Endothelial cell of umbilical vein (primary cell): ENCODE results near the gene SLC9A9. TPM values are rescaled to one million over a fixed set of nuclear protein-coding genes. Genes with fewer than 3 reads are reported as not detected.

Experiments used
- BruUV-seq: library from RNA; stranded (reverse); fragments of 400-500 nt; replicated peaks from 2 replicates; lab custom pipeline; 2021; lab: Mats Ljungman, UMichigan
- CTCF ChIA-PET: fragments of 300-600, 350-600 bp; sonication (Branson Sonifier 250); formaldehyde crosslinking; loops from one replicate; lab custom pipeline; 2021; ENCODE audit warnings: antibody characterized with exemption, inconsistent platforms; lab: Charles Lee
- POLR2A ChIA-PET: fragments of 300-600, 350-600 bp; sonication (Branson Sonifier 250); formaldehyde crosslinking; loops from one replicate; lab custom pipeline; 2021; ENCODE audit warnings: antibody characterized with exemption, inconsistent platforms; lab: Charles Lee
- DNase-seq: peaks from one replicate; pipeline ENCODE4 v3.0.0-alpha.2; 2011; ENCODE audit warnings: low read depth, low spot score
- FAIRE-seq: peaks from 2 replicates; lab custom pipeline; 2011; peaks lifted over from hg19 to GRCh38; lab: Jason Lieb, UNC
- H2AFZ ChIP-seq: 2 replicates; pipeline ENCODE4 v1.6.0; 2012; ENCODE audit warnings: low read depth, low read length, control low read depth, inconsistent platforms
- H3K27ac ChIP-seq: 2 replicates; pipeline ENCODE4 v1.5.1; 2011; ENCODE audit warnings: low read depth, mild to moderate bottlenecking, control low read depth, low read length, moderate library complexity; ENCODE audit not compliant: insufficient read depth
- H3K27me3 ChIP-seq, 2 experiments: 2 replicates each; pipeline versions ENCODE4 v1.6.0 to v1.6.1; 2011; ENCODE audit warnings: low read length in 2 of 2, mixed read lengths in 1 of 2; ENCODE audit not compliant: control insufficient read depth in 2 of 2, insufficient read depth in 2 of 2
- H3K36me3 ChIP-seq, 2 experiments: 2 replicates in 1 of 2; 3 replicates in 1 of 2; pipeline ENCODE4 v1.5.1; 2011; ENCODE audit warnings: low read length in 2 of 2, mild to moderate bottlenecking in 1 of 2, moderate library complexity in 1 of 2; ENCODE audit not compliant: control insufficient read depth in 2 of 2, insufficient read depth in 2 of 2; ENCODE audit errors: extremely low read depth in 1 of 2
- H3K4me1 ChIP-seq: 3 replicates; pipeline ENCODE4 v1.5.1; 2011; ENCODE audit warnings: mild to moderate bottlenecking, low read length; ENCODE audit not compliant: control insufficient read depth, insufficient read depth; ENCODE audit errors: extremely low read depth
- H3K4me2 ChIP-seq: 2 replicates; pipeline ENCODE4 v1.6.1; 2011; ENCODE audit warnings: low read length, control low read depth, mixed read lengths; ENCODE audit not compliant: insufficient read depth
- H3K4me3 ChIP-seq, 3 experiments: fragments of 200-600 bp in 1 of 3; sonication (generic), shearing (Covaris generic) in 1 of 3; replicated peaks in 1 of 3; 2 replicates each; pipeline ENCODE4 v1.5.1; 2011 to 2016; ENCODE audit warnings: control low read depth in 3 of 3, low read length in 3 of 3, mild to moderate bottlenecking in 2 of 3, inconsistent platforms in 1 of 3, low read depth in 1 of 3, moderate library complexity in 1 of 3; ENCODE audit not compliant: insufficient read depth in 1 of 3
- H3K79me2 ChIP-seq: 2 replicates; pipeline ENCODE4 v1.6.0; 2012; ENCODE audit warnings: low read length, inconsistent platforms; ENCODE audit not compliant: control insufficient read depth, insufficient read depth
- H3K9ac ChIP-seq: replicated peaks from 2 replicates; pipeline ENCODE3; 2011; ENCODE audit warnings: low read length, control low read depth; ENCODE audit not compliant: insufficient read depth; ENCODE audit errors: extremely low read depth
- H3K9me1 ChIP-seq: replicated peaks from 3 replicates; pipeline ENCODE4 v1.6.0; 2011; ENCODE audit warnings: mild to moderate bottlenecking, low read length; ENCODE audit not compliant: control insufficient read depth, insufficient read depth; ENCODE audit errors: extremely low read depth
- H3K9me3 ChIP-seq: replicated peaks from 2 replicates; pipeline ENCODE4 v1.5.1; 2012; ENCODE audit warnings: low read length, inconsistent platforms; ENCODE audit not compliant: control insufficient read depth, insufficient read depth
- H4K20me1 ChIP-seq: replicated peaks from 2 replicates; pipeline ENCODE3; 2011; ENCODE audit warnings: mild to moderate bottlenecking, low read length; ENCODE audit not compliant: control insufficient read depth, insufficient read depth; ENCODE audit errors: extremely low read depth
- EZH2 ChIP-seq: IDR thresholded peaks from 2 replicates; pipeline ENCODE4 v1.6.1; 2012; ENCODE audit warnings: borderline replicate concordance, low read depth, mild to moderate bottlenecking, moderate library complexity, low read length, inconsistent platforms; ENCODE audit not compliant: severe bottlenecking
- FOS ChIP-seq: IDR thresholded peaks from 2 replicates; pipeline ENCODE4 v1.6.1; 2011; ENCODE audit warnings: mild to moderate bottlenecking, low read length, moderate library complexity, borderline replicate concordance; ENCODE audit not compliant: insufficient read depth
- GATA2 ChIP-seq: IDR thresholded peaks from 2 replicates; pipeline ENCODE4 v1.7.0; 2011; ENCODE audit warnings: low read depth, mild to moderate bottlenecking, moderate library complexity, mixed read lengths, low read length; ENCODE audit not compliant: insufficient read length, insufficient read depth
- JUN ChIP-seq: IDR thresholded peaks from 2 replicates; pipeline ENCODE4 v1.6.1; 2011; ENCODE audit warnings: borderline replicate concordance, low read depth; ENCODE audit not compliant: insufficient read length, insufficient read depth
- MYC ChIP-seq: IDR thresholded peaks from one replicate; pipeline ENCODE4 v1.6.1; 2011; ENCODE audit warnings: mild to moderate bottlenecking, low read depth, low read length
- POLR2A ChIP-seq: IDR thresholded peaks from 2 replicates; pipeline ENCODE4 v1.6.1; 2012; ENCODE audit warnings: low read depth, mild to moderate bottlenecking, control low read depth, low read length
- POLR2AphosphoS5 ChIP-seq: IDR thresholded peaks from 2 replicates; pipeline ENCODE4 v1.6.1; 2012; ENCODE audit warnings: low read depth, mild to moderate bottlenecking, control low read depth, low read length, moderate library complexity; ENCODE audit not compliant: insufficient read depth
- dilution Hi-C: fragments of 300-500 bp; cut with MboI; formaldehyde crosslinking; loops from one replicate; pipeline ENCODE4 v1.15.0; 2019; ENCODE audit warnings: low sequenced_read_pairs; ENCODE audit not compliant: extremely low pct_ligation_motif_present
- intact Hi-C: fragments of 100-400 bp; cut with micrococcal nuclease; formaldehyde crosslinking; loops from one replicate; pipeline ENCODE4 v1.10.0; 2022
- polyA plus RNA-seq, 4 experiments: library from polyadenylated mRNA; depleted of rRNA in 3 of 4; stranded (reverse) in 3 of 4; unstranded in 1 of 4; fragments of >200 nt; gene quantifications; 2 replicates each; pipeline versions ENCODE4 v1.2.1 to v1.2.3, GENCODE V29; 2011 to 2012; ENCODE audit warnings: missing spikeins in 1 of 4
- total RNA-seq: library from RNA; stranded (reverse); gene quantifications from 2 replicates; pipeline ENCODE4 v1.2.3, GENCODE V29; 2021
- TF ChIP-seq, protein P1 (sequence below): IDR thresholded peaks from 2 replicates; pipeline ENCODE4 v1.6.1; 2011; ENCODE audit not compliant: insufficient read depth, insufficient read length
- TF ChIP-seq, protein P2 (sequence below), 2 donors: IDR thresholded peaks; 1 replicate in 1 of 2; 2 replicates in 1 of 2; pipeline ENCODE4 v1.5.1; 2011; ENCODE audit warnings: low read length in 2 of 2, mild to moderate bottlenecking in 2 of 2, moderate library complexity in 2 of 2, control low read depth in 1 of 2, inconsistent platforms in 1 of 2, low read depth in 1 of 2; ENCODE audit not compliant: insufficient read depth in 1 of 2; ENCODE audit errors: extremely low read depth in 1 of 2

Gene SLC9A9
- total and polyA plus RNA-seq, 2 donors (not counting 3 experiments of a cell fraction or from before 2014, with no cell fraction given): 1.5 to 1.8 TPM

DNA sequence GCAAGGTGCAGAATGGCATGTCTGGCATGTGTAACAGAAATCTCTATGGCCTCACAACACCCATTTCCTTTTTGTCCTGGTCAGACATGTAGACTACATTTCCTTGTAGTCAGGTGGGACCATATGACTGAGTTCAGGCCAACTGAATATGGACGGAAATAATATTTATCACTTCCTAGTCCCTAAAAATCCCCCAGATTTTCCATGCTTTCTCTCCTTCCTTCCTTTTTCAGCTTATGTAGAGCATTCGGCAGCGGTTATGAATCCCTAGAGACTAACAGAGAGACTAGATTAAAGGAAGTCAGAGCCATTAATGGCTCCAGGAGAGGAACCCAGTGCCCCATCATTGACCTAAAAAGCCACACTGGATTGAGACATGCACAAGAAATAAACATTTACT lies 35.8 kb downstream of the SLC9A9 start:
- Histone ChIP-seq H3K4me2 (no peak overlapping the region), H3K4me1 (no peaks in the 10 kb centered on the region), H3K9ac (no peak overlapping the region), H2AFZ (no peak overlapping the region), H3K4me3 (no peak overlapping the region), H3K27ac (no peak overlapping the region), H4K20me1 (no peaks in the 10 kb centered on the region), H3K79me2 (no peaks in the 10 kb centered on the region), H3K9me1 (no peaks in the 10 kb centered on the region), H3K36me3 (no peaks in the 10 kb centered on the region), H3K27me3 (no peaks in the 10 kb centered on the region), H3K9me3 (no peaks in the 10 kb centered on the region)
- dilution Hi-C loops: no loop called here
- FAIRE-seq: no peak
- TF ChIP-seq MYC (no peak), FOS (no peak), EZH2 (no peak), POLR2AphosphoS5 (no peak), POLR2A (no peak), JUN (no peak), GATA2 (no peak)
- TF ChIP-seq, protein P1, sequence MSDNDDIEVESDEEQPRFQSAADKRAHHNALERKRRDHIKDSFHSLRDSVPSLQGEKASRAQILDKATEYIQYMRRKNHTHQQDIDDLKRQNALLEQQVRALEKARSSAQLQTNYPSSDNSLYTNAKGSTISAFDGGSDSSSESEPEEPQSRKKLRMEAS: no peak
- TF ChIP-seq, protein P2, sequence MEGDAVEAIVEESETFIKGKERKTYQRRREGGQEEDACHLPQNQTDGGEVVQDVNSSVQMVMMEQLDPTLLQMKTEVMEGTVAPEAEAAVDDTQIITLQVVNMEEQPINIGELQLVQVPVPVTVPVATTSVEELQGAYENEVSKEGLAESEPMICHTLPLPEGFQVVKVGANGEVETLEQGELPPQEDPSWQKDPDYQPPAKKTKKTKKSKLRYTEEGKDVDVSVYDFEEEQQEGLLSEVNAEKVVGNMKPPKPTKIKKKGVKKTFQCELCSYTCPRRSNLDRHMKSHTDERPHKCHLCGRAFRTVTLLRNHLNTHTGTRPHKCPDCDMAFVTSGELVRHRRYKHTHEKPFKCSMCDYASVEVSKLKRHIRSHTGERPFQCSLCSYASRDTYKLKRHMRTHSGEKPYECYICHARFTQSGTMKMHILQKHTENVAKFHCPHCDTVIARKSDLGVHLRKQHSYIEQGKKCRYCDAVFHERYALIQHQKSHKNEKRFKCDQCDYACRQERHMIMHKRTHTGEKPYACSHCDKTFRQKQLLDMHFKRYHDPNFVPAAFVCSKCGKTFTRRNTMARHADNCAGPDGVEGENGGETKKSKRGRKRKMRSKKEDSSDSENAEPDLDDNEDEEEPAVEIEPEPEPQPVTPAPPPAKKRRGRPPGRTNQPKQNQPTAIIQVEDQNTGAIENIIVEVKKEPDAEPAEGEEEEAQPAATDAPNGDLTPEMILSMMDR (IDR thresholded peaks at IDR 0.05; ENCODE audit: extremely low read depth in 1 of 2, insufficient read depth in 1 of 2, low read depth in 1 of 2, low read length in 2 of 2): no peak
- ChIA-PET POLR2A (no interaction called here), CTCF (no interaction called here)
- intact Hi-C loops: no loop called here
- DNase-seq: no peak
- BruUV-seq: no TSS peak
